ENCODE data around the gene EIF2AK2. TPM values are rescaled to one million over a fixed set of nuclear protein-coding genes. Genes with fewer than 3 reads are reported as not detected.

The EIF2AK2 gene
- total RNA-seq, 1 experiment from 2014 or later, result 41.7 TPM

DNA sequence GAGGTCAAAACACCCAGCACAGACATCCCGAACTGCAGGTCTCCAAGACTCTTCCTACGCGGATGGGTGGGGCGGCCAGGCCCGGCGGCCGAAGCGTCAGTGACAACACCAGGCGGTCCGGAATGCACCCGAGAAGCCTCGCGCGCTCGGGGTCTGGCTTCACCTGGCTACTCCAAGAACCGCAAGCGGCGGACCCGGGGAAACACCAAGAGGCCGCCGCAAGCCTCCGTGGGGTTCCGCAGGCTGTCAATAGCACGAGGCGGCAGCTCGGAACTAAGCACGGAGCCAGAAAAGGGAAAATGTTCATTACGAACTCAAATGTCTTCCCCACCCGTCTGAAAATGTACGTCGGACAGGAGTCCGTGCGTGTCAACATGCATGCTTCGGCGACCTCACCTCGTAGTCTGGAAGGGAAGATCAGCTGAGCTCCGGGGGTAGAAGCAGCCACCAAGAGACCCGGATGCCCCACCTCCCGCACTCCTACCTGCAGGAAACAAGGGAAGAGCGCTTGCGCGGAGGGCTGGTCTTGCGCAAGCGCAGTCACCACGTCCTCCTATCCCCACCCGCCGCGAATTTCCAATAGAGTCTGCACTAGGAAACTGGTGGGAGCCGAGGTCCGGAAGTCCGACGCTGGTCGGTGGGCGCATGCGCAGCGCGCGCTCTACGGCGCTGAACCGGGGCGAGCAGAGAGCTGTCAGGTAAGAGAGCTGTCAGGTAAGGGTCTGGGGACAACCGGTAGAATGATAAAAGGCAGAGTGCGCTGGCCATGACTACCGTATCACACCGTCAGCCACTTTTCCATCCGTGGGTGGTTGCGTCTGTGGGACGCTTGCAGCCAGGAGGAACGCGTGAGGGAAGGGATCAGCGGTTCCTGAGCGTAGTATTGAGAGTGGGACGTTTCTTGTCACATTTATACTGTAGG, 72.6 kb downstream of the EIF2AK2 start, which contains the start of the genes GPATCH11 and HEATR5B:
Gene GPATCH11, plus strand, starts transcription at position 646 of the 922 bp plus-strand sequence. CDS start 3,864 bp downstream, outside the sequence.
Gene HEATR5B, minus strand, starts transcription at position 500 of the 922 bp plus-strand sequence. CDS start 958 bp downstream, outside the sequence.
- H3K36me3 ChIP-seq (ENCODE audit: control insufficient read depth, insufficient read depth, low read length), result no peaks in the 10 kb centered on the region
- H3K27me3 ChIP-seq (replicated peaks; ENCODE audit: control insufficient read depth, insufficient read depth, low read length), result no peaks in the 10 kb centered on the region
- peaks cover 16% of the 10 kb centered on the region for H3K4me1 ChIP-seq
- intact Hi-C loops (cut with micrococcal nuclease; ENCODE audit: unreplicated experiment), result loop anchor here (1.0 to 5.0 kb wide), 2 partner anchors 117 to 304 kb away; partner anchors contain the start of gene STRN
- CTCF ChIA-PET, result interaction anchor here (0.7 to 1.2 kb wide), 3 partner anchors 8 to 305 kb away, joined by 3 to 4 read pairs (median 3); no protein-coding TSS in a partner anchor
- H3K9me3 ChIP-seq, result no peaks in the 10 kb centered on the region
- Mint-ChIP-seq H3K36me3 (ENCODE audit: insufficient read depth, unreplicated experiment) (peaks cover 10% of the 10 kb centered on the region), H3K4me3 (ENCODE audit: unreplicated experiment) (no peak within 1 kb of the TSS), H3K9me3 (ENCODE audit: unreplicated experiment) (no peaks in the 10 kb centered on the region), H3K4me1 (ENCODE audit: low read depth, unreplicated experiment) (peaks cover 8% of the 10 kb centered on the region), H3K27me3 (ENCODE audit: insufficient read depth, unreplicated experiment) (no peaks in the 10 kb centered on the region), H3K27ac (ENCODE audit: unreplicated experiment) (no peak within 1 kb of the TSS)
- DNase-seq, result peak; percentile 98 to 99
- TF ChIP-seq, protein P1, sequence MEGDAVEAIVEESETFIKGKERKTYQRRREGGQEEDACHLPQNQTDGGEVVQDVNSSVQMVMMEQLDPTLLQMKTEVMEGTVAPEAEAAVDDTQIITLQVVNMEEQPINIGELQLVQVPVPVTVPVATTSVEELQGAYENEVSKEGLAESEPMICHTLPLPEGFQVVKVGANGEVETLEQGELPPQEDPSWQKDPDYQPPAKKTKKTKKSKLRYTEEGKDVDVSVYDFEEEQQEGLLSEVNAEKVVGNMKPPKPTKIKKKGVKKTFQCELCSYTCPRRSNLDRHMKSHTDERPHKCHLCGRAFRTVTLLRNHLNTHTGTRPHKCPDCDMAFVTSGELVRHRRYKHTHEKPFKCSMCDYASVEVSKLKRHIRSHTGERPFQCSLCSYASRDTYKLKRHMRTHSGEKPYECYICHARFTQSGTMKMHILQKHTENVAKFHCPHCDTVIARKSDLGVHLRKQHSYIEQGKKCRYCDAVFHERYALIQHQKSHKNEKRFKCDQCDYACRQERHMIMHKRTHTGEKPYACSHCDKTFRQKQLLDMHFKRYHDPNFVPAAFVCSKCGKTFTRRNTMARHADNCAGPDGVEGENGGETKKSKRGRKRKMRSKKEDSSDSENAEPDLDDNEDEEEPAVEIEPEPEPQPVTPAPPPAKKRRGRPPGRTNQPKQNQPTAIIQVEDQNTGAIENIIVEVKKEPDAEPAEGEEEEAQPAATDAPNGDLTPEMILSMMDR (IDR thresholded peaks at IDR 0.05; ENCODE audit: insufficient read depth in 1 of 2, low read depth in 1 of 2, low read length in 1 of 2, severe bottlenecking in 1 of 2, unreplicated experiment in 1 of 2), result no peak
- POLR2A ChIA-PET, result interaction anchor here (0.5 to 1.3 kb wide), 5 partner anchors 35 to 117 kb away, joined by 3 to 7 read pairs (median 3); partner anchors contain the start of genes CEBPZOS and EIF2AK2
- no TSS peak for BruUV-seq (replicated peaks)
- H3K4me3 ChIP-seq (ENCODE audit: low read depth, low read length), result peak within 1 kb of the TSS; percentile 78

DNA sequence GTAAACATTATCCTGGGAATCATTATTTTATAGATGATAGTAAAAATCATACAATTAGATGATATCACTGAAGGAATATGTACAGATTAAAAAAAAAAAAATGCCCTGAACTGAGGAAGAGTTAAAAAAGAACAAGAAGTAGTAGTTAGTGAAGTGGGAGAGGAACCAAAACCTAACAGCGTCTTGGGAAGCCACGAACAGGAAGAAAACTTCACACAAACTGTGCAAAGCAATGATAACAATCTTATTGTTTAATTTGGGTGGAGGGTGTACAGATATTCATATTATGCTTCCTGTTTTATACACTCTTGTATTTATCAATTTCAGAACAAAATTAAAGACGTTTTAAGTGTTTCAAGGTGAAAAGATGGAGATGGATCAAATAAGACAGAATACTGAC, 76.1 kb downstream of the EIF2AK2 start:
- peaks cover 11% of the 10 kb centered on the region for H3K4me1 ChIP-seq
- peaks cover 10% of the 10 kb centered on the region for H3K36me3 Mint-ChIP-seq (ENCODE audit: insufficient read depth, unreplicated experiment)
- H3K4me3 Mint-ChIP-seq (ENCODE audit: unreplicated experiment), result no peak overlapping the region
- H3K4me1 Mint-ChIP-seq (ENCODE audit: low read depth, unreplicated experiment), result no peaks in the 10 kb centered on the region
- intact Hi-C loops (cut with micrococcal nuclease; ENCODE audit: unreplicated experiment), result loop anchor here (5.0 kb wide), 1 partner anchor 113 kb away; the partner anchor contains the start of gene STRN
- POLR2A ChIA-PET, result no interaction called here
- BruUV-seq (replicated peaks), result no TSS peak
- DNase-seq, result no peak
- no peaks in the 10 kb centered on the region for H3K27me3 ChIP-seq (replicated peaks; ENCODE audit: control insufficient read depth, insufficient read depth, low read length)
- TF ChIP-seq, protein P1 (IDR thresholded peaks at IDR 0.05; ENCODE audit: insufficient read depth in 1 of 2, low read depth in 1 of 2, low read length in 1 of 2, severe bottlenecking in 1 of 2, unreplicated experiment in 1 of 2), result no peak
- H3K9me3 ChIP-seq, result no peaks in the 10 kb centered on the region
- no peaks in the 10 kb centered on the region for H3K36me3 ChIP-seq (ENCODE audit: control insufficient read depth, insufficient read depth, low read length)
- no peak overlapping the region for H3K27ac Mint-ChIP-seq (ENCODE audit: unreplicated experiment)
- no peaks in the 10 kb centered on the region for H3K9me3 Mint-ChIP-seq (ENCODE audit: unreplicated experiment)
- CTCF ChIA-PET, result no interaction called here
- H3K4me3 ChIP-seq (ENCODE audit: low read depth, low read length), result no peak overlapping the region
- H3K27me3 Mint-ChIP-seq (ENCODE audit: insufficient read depth, unreplicated experiment), result no peaks in the 10 kb centered on the region

DNA sequence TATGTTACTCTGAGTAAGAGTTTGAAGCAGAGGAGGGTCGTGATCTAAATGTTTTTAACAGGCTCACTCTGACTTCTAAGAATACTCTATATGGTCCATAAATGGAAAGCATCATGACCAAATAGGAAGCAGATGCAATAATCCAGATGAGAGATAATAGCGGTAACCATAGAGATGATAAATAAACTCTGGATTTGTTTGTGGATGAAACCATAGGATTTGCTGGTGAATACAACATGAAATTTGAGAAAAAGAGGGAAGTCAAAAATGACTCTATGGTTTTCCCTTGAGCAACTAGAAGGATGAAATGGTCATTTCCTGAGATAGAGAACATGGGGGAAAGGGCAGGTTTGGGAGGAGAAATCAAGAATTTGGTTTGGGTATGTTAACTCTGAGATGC, 76.5 kb downstream of the EIF2AK2 start:
- Histone ChIP-seq H3K4me3 (ENCODE audit: low read depth, low read length) (no peak overlapping the region), H3K9me3 (no peaks in the 10 kb centered on the region), H3K27me3 (replicated peaks; ENCODE audit: control insufficient read depth, insufficient read depth, low read length) (no peaks in the 10 kb centered on the region), H3K36me3 (ENCODE audit: control insufficient read depth, insufficient read depth, low read length) (no peaks in the 10 kb centered on the region), H3K4me1 (peaks cover 7% of the 10 kb centered on the region)
- intact Hi-C loops (cut with micrococcal nuclease; ENCODE audit: unreplicated experiment), result loop anchor here (5.0 kb wide), 1 partner anchor 113 kb away; the partner anchor contains the start of gene STRN
- H3K4me1 Mint-ChIP-seq (ENCODE audit: low read depth, unreplicated experiment), result no peaks in the 10 kb centered on the region
- no TSS peak for BruUV-seq (replicated peaks)
- H3K9me3 Mint-ChIP-seq (ENCODE audit: unreplicated experiment), result no peaks in the 10 kb centered on the region
- no peak overlapping the region for H3K27ac Mint-ChIP-seq (ENCODE audit: unreplicated experiment)
- TF ChIP-seq, protein P1 (IDR thresholded peaks at IDR 0.05; ENCODE audit: insufficient read depth in 1 of 2, low read depth in 1 of 2, low read length in 1 of 2, severe bottlenecking in 1 of 2, unreplicated experiment in 1 of 2), result no peak
- no peak overlapping the region for H3K4me3 Mint-ChIP-seq (ENCODE audit: unreplicated experiment)
- ChIA-PET CTCF (no interaction called here), POLR2A (no interaction called here)
- DNase-seq, result no peak
- peaks cover 10% of the 10 kb centered on the region for H3K36me3 Mint-ChIP-seq (ENCODE audit: insufficient read depth, unreplicated experiment)
- no peaks in the 10 kb centered on the region for H3K27me3 Mint-ChIP-seq (ENCODE audit: insufficient read depth, unreplicated experiment)
